ENCODE results near the gene SLC39A11. TPM values are rescaled to one million over a fixed set of nuclear protein-coding genes. Genes with fewer than 3 reads are reported as not detected.

Gene SLC39A11
- total and polyA plus RNA-seq, 3 donors from 2014 or later = 11.4 to 18.6 (median 18.0) TPM

GRCh38 chr17:72838068-72838467, 254.4 kb downstream of the SLC39A11 start:
- H3K9me3 ChIP-seq = no peaks in the 10 kb centered on the region
- H3K4me1 ChIP-seq = no peaks in the 10 kb centered on the region
- H3K36me3 ChIP-seq (ENCODE audit: low read depth, missing control alignments) = no peaks in the 10 kb centered on the region
- intact Hi-C loops (cut with DNase I; ENCODE audit: low total_unique reads) = no loop called here
- no peak overlapping the region for H3K27ac ChIP-seq
- no peaks in the 10 kb centered on the region for H3K27me3 ChIP-seq
- 82 to 89% methylated on average over 5 of the region's 5 CpGs for WGBS, 2 donors
- TF ChIP-seq POLR2A (IDR thresholded peaks at IDR 0.05) (no peak), CTCF (IDR thresholded peaks at IDR 0.05) (no peak)
- DNase-seq = no peak
- H3K4me3 ChIP-seq = no peak overlapping the region

- Histone ChIP-seq H3K9me3 (no peaks in the 10 kb centered on the region), H3K27me3 (no peaks in the 10 kb centered on the region), H3K4me1 (no peaks in the 10 kb centered on the region), H3K4me3 (no peak overlapping the region), H3K36me3 (ENCODE audit: low read depth, missing control alignments) (no peaks in the 10 kb centered on the region), H3K27ac (no peak overlapping the region)
- 82% methylated on average over 1 of the region's 1 CpG for WGBS, 2 donors
- DNase-seq = no peak
- intact Hi-C loops (cut with DNase I; ENCODE audit: low total_unique reads) = no loop called here
- no peak for TF ChIP-seq CTCF (IDR thresholded peaks at IDR 0.05)
- no peak for TF ChIP-seq POLR2A (IDR thresholded peaks at IDR 0.05)
These were observed 255.2 kb downstream of the SLC39A11 start for GRCh38 chr17:72837335-72837734.

- H3K36me3 ChIP-seq (ENCODE audit: low read depth, missing control alignments) = no peaks in the 10 kb centered on the region
- no peaks in the 10 kb centered on the region for H3K27me3 ChIP-seq
- DNase-seq = no peak
- H3K9me3 ChIP-seq = no peaks in the 10 kb centered on the region
- H3K4me3 ChIP-seq = no peak overlapping the region
- intact Hi-C loops (cut with DNase I; ENCODE audit: low total_unique reads) = no loop called here
- WGBS, 2 donors = 94 to 96% methylated on average over 4 of the region's 4 CpGs
- TF ChIP-seq CTCF (IDR thresholded peaks at IDR 0.05) (no peak), POLR2A (IDR thresholded peaks at IDR 0.05) (no peak)
- no peaks in the 10 kb centered on the region for H3K4me1 ChIP-seq
- H3K27ac ChIP-seq = no peak overlapping the region
These were observed 259.2 kb downstream of the SLC39A11 start for GRCh38 chr17:72833128-72833765.

GRCh38 chr17:72832306-72832705, 260.2 kb downstream of the SLC39A11 start:
- H3K36me3 ChIP-seq (ENCODE audit: low read depth, missing control alignments) = no peaks in the 10 kb centered on the region
- no peak overlapping the region for H3K27ac ChIP-seq
- no peak for DNase-seq
- no peaks in the 10 kb centered on the region for H3K27me3 ChIP-seq
- no peak overlapping the region for H3K4me3 ChIP-seq
- no peaks in the 10 kb centered on the region for H3K9me3 ChIP-seq
- no peaks in the 10 kb centered on the region for H3K4me1 ChIP-seq
- intact Hi-C loops (cut with DNase I; ENCODE audit: low total_unique reads) = no loop called here
- 96% methylated on average over 6 of the region's 6 CpGs for WGBS, 2 donors
- TF ChIP-seq POLR2A (IDR thresholded peaks at IDR 0.05) = no peak
- TF ChIP-seq CTCF (IDR thresholded peaks at IDR 0.05) = no peak

- no peak for DNase-seq
- intact Hi-C loops (cut with DNase I; ENCODE audit: low total_unique reads) = no loop called here
- WGBS, 2 donors = 91 to 94% methylated on average over 4 of the region's 4 CpGs
- no peak for TF ChIP-seq CTCF (IDR thresholded peaks at IDR 0.05)
- no peak for TF ChIP-seq POLR2A (IDR thresholded peaks at IDR 0.05)
- Histone ChIP-seq H3K36me3 (ENCODE audit: low read depth, missing control alignments) (no peaks in the 10 kb centered on the region), H3K27ac (no peak overlapping the region), H3K9me3 (no peaks in the 10 kb centered on the region), H3K4me1 (no peaks in the 10 kb centered on the region), H3K27me3 (no peaks in the 10 kb centered on the region), H3K4me3 (no peak overlapping the region)
These were observed 262.6 kb downstream of the SLC39A11 start for GRCh38 chr17:72829883-72830282.

Data from testis (tissue), 3 donors.